ENCODE results near the gene JAK3. TPM values are rescaled to one million over a fixed set of nuclear protein-coding genes. Genes with fewer than 3 reads are reported as not detected.

Gene JAK3
- total RNA-seq, 1 experiment from 2014 or later: 2.1 TPM

- Histone ChIP-seq H3K36me3 (ENCODE audit: control insufficient read depth, insufficient read depth, low read length) (no peaks in the 10 kb centered on the region), H3K27ac (ENCODE audit: low read length) (no peak overlapping the region), H3K4me1 (ENCODE audit: control insufficient read depth, insufficient read depth, low read length) (no peaks in the 10 kb centered on the region), H3K4me3 (ENCODE audit: low read depth in 2 of 2, low read length in 2 of 2) (no peak overlapping the region), H3K9me3 (ENCODE audit: control insufficient read depth, insufficient read depth, low read depth, low read length) (no peaks in the 10 kb centered on the region), H3K27me3 (ENCODE audit: control insufficient read depth, insufficient read depth, low read length) (no peaks in the 10 kb centered on the region)
- DNase-seq (ENCODE audit: low read depth, low spot score) (no peak), ATAC-seq (no peak)
- CTCF ChIA-PET: no interaction called here
- intact Hi-C loops (cut with micrococcal nuclease; ENCODE audit: unreplicated experiment) (no loop called here), in situ Hi-C loops (cut with HindIII; ENCODE audit: low pct_unique_long_range_greater_than_20kb, low sequenced_read_pairs) (no loop called here)
- POLR2A ChIA-PET: no interaction called here
- no peak for TF ChIP-seq SIN3A (IDR thresholded peaks at IDR 0.05; ENCODE audit: borderline replicate concordance, insufficient read depth, low read depth, low read length)
- no peak for TF ChIP-seq CTCF (IDR thresholded peaks at IDR 0.05)
- TF ChIP-seq TCF7L2 (IDR thresholded peaks at IDR 0.05; ENCODE audit: low read depth, low read length): no peak
- no peak for TF ChIP-seq POLR2AphosphoS5 (IDR thresholded peaks at IDR 0.05; ENCODE audit: low read depth, low read length)
- TF ChIP-seq, protein P1, sequence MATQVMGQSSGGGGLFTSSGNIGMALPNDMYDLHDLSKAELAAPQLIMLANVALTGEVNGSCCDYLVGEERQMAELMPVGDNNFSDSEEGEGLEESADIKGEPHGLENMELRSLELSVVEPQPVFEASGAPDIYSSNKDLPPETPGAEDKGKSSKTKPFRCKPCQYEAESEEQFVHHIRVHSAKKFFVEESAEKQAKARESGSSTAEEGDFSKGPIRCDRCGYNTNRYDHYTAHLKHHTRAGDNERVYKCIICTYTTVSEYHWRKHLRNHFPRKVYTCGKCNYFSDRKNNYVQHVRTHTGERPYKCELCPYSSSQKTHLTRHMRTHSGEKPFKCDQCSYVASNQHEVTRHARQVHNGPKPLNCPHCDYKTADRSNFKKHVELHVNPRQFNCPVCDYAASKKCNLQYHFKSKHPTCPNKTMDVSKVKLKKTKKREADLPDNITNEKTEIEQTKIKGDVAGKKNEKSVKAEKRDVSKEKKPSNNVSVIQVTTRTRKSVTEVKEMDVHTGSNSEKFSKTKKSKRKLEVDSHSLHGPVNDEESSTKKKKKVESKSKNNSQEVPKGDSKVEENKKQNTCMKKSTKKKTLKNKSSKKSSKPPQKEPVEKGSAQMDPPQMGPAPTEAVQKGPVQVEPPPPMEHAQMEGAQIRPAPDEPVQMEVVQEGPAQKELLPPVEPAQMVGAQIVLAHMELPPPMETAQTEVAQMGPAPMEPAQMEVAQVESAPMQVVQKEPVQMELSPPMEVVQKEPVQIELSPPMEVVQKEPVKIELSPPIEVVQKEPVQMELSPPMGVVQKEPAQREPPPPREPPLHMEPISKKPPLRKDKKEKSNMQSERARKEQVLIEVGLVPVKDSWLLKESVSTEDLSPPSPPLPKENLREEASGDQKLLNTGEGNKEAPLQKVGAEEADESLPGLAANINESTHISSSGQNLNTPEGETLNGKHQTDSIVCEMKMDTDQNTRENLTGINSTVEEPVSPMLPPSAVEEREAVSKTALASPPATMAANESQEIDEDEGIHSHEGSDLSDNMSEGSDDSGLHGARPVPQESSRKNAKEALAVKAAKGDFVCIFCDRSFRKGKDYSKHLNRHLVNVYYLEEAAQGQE (IDR thresholded peaks at IDR 0.05; ENCODE audit: insufficient read depth in 1 of 2, low read depth in 2 of 2, low read length in 1 of 2): no peak
- no TSS peak for BruUV-seq (replicated peaks)
Measured at GRCh38 chr19:17832443-17833208, 15.2 kb downstream of the JAK3 start.

DNA sequence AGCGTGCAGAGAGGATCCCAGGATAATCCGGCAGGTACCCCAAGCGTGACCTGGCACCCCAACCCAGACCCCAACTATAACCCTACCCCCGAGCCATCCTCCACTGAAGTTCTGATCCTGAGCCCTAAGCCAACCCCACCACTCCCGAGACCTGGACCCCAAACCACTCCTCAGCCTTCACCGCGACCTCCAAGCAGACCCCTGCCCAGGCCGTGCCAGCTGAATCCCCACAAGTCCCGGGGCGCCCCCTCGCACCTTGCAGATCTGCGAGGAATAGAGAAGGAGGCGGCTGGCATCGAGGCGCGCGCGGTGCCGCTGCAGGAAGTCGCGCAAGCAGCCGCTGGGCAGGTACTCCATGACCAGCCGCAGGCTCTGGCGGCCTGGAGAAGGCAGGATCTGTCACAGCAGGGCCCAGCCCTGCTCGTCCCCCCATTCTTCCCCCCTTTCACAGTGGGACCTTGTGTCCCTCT, 16.3 kb downstream of the JAK3 start:
- Histone ChIP-seq H3K4me3 (ENCODE audit: low read depth in 2 of 2, low read length in 2 of 2) (peak overlapping the region; percentile 33 to 53), H3K27ac (ENCODE audit: low read length) (no peak overlapping the region), H3K9me3 (ENCODE audit: control insufficient read depth, insufficient read depth, low read depth, low read length) (no peaks in the 10 kb centered on the region), H3K36me3 (ENCODE audit: control insufficient read depth, insufficient read depth, low read length) (no peaks in the 10 kb centered on the region), H3K4me1 (ENCODE audit: control insufficient read depth, insufficient read depth, low read length) (no peaks in the 10 kb centered on the region), H3K27me3 (ENCODE audit: control insufficient read depth, insufficient read depth, low read length) (no peaks in the 10 kb centered on the region)
- TF ChIP-seq POLR2AphosphoS5 (IDR thresholded peaks at IDR 0.05; ENCODE audit: low read depth, low read length) (no peak), TCF7L2 (IDR thresholded peaks at IDR 0.05; ENCODE audit: low read depth, low read length) (no peak), SIN3A (IDR thresholded peaks at IDR 0.05; ENCODE audit: borderline replicate concordance, insufficient read depth, low read depth, low read length) (no peak), CTCF (IDR thresholded peaks at IDR 0.05) (no peak)
- TF ChIP-seq, protein P1 (IDR thresholded peaks at IDR 0.05; ENCODE audit: insufficient read depth in 1 of 2, low read depth in 2 of 2, low read length in 1 of 2): no peak
- ChIA-PET POLR2A (no interaction called here), CTCF (interaction anchor here (0.7 kb wide), 1 partner anchor 49 kb away, joined by 3 read pairs; no protein-coding TSS in a partner anchor)
- intact Hi-C loops (cut with micrococcal nuclease; ENCODE audit: unreplicated experiment): no loop called here
- DNase-seq (ENCODE audit: low read depth, low spot score): no peak
- no TSS peak for BruUV-seq (replicated peaks)
- ATAC-seq: no peak
- in situ Hi-C loops (cut with HindIII; ENCODE audit: low pct_unique_long_range_greater_than_20kb, low sequenced_read_pairs): no loop called here

Measured in Panc1 (cell line).